ENCODE data around the gene S100A2.

GRCh38 chr1:153534925-153535241 is 30.8 kb downstream of the S100A2 start:
- TF ChIP-seq CTCF (IDR thresholded peaks at IDR 0.05; ENCODE audit: low read length) (no peak), EZH2 (optimal IDR thresholded peaks at IDR 0.05; ENCODE audit: low read depth, low read length) (no peak)

Data from MM.1S (cell line).